Right lobe of liver (tissue), 6 donors: Measurements from ENCODE around the gene LRBA. TPM values are rescaled to one million over a fixed set of nuclear protein-coding genes. Genes with fewer than 3 reads are reported as not detected.

Experiments used
- ATAC-seq, 4 donors: fragments of 200-7000 bp; cut with Tn5 transposase; one replicate each; pipeline ENCODE4 v1.9.1; 2020; ENCODE audit warnings: mild to moderate bottlenecking in 4 of 4, moderate library complexity in 4 of 4
- DNase-seq, 3 donors: peaks; one replicate each; pipeline ENCODE4 v3.0.0-alpha.2; 2020
- H3K27ac ChIP-seq, 3 donors: fragments of 200-600 bp; one replicate each; pipeline ENCODE4 v1.8.0; 2022
- H3K27me3 ChIP-seq, 2 donors: fragments of 200-600 bp; one replicate each; pipeline ENCODE4 v1.8.0; 2022
- H3K36me3 ChIP-seq, 4 donors: fragments of 200-600 bp; sonication (generic) in 1 of 4; one replicate each; pipeline versions ENCODE4 v1.5.1 to v1.8.0; 2017 to 2022; ENCODE audit warnings: control low read depth in 1 of 4
- H3K4me1 ChIP-seq, 4 donors: fragments of 200-600 bp; sonication (generic) in 1 of 4; one replicate each; pipeline versions ENCODE4 v1.5.1 to v1.8.0; 2017 to 2022; ENCODE audit warnings: control low read depth in 1 of 4
- H3K4me3 ChIP-seq, 3 donors: fragments of 200-600 bp; one replicate each; pipeline ENCODE4 v1.8.0; 2022
- H3K9me3 ChIP-seq, 4 donors: fragments of 200-600 bp; sonication (generic) in 1 of 4; one replicate each; pipeline versions ENCODE4 v1.5.1 to v1.8.0; 2017 to 2022; ENCODE audit warnings: control low read depth in 1 of 4
- CTCF ChIP-seq, 4 donors: fragments of 200-600 bp in 3 of 4; fragments of 450-650 bp in 1 of 4; IDR thresholded peaks; one replicate each; pipeline versions ENCODE4 v1.5.1 to v1.8.0; 2016 to 2022; ENCODE audit warnings: antibody characterized with exemption in 4 of 4, mild to moderate bottlenecking in 2 of 4
- POLR2A ChIP-seq: fragments of 450-650 bp; IDR thresholded peaks from one replicate; pipeline ENCODE4 v1.6.1; 2017; ENCODE audit warnings: antibody characterized with exemption, mild to moderate bottlenecking
- WGBS: methylation state at CpG from one replicate; pipeline ENCODE4 v1.1.6; 2018; ENCODE audit warnings: low coverage, low lambda C conversion rate; ENCODE audit not compliant: insufficient coverage; ENCODE audit errors: missing lambda C conversion rate; 5-methylcytosine and 5-hydroxymethylcytosine counted together
- intact Hi-C, 2 donors: fragments of 100-400 bp; cut with DNase I; formaldehyde crosslinking; loops; one replicate each; pipeline versions ENCODE4 v1.11.2 to v1.14.1; 2022
- total RNA-seq, 6 experiments: library from RNA; depleted of rRNA in 2 of 6; stranded (reverse); fragments of >200 nt in 2 of 6; fragmentation: NEBNext Ultra II Directional in 3 of 6; extraction: Animal tissue kit (Norgen Biotek cat#: 25700) in 3 of 6; gene quantifications; one replicate each; pipeline versions ENCODE4 v1.1.0 to v1.2.4, GENCODE V29; 2016 to 2023
- donor health status: DM: no; HTN: yes; CAD: no.
- donor health status: DM: no; HTN: no; CAD: no.
- donor health status: DM: no; HTN: no; CAD: no.
- donor health status: DM: no; HTN: yes; CAD: no.
- donor health status: DM: no; HTN: yes; CAD: no.

LRBA gene
- total RNA-seq, 6 experiments from 2014 or later, result 18.9 to 48.1 (median 24.5) TPM

GRCh38 chr4:150462743-150463142 lies 552.3 kb downstream of the LRBA start:
- Histone ChIP-seq H3K4me3 (no peak overlapping the region), H3K36me3 (no peaks in the 10 kb centered on the region), H3K9me3 (no peaks in the 10 kb centered on the region), H3K4me1 (no peaks in the 10 kb centered on the region), H3K27me3 (no peaks in the 10 kb centered on the region), H3K27ac (no peak overlapping the region)
- no peak for TF ChIP-seq POLR2A
- ATAC-seq (peak in 1 of 4 donors; percentile 35), DNase-seq (no peak)
- WGBS, result 61% methylated on average over 2 of the region's 2 CpGs
- intact Hi-C loops, result no loop called here

GRCh38 chr4:150461957-150462356 lies 553.1 kb downstream of the LRBA start:
- no peaks in the 10 kb centered on the region for H3K4me1 ChIP-seq
- no peaks in the 10 kb centered on the region for H3K36me3 ChIP-seq
- no peak for DNase-seq
- intact Hi-C loops, result no loop called here
- no peaks in the 10 kb centered on the region for H3K27me3 ChIP-seq
- H3K4me3 ChIP-seq, result no peak overlapping the region
- no peak for ATAC-seq
- no peaks in the 10 kb centered on the region for H3K9me3 ChIP-seq
- 100% methylated on average over 1 of the region's 1 CpG for WGBS
- no peak for TF ChIP-seq CTCF (IDR thresholded peaks at IDR 0.05)
- H3K27ac ChIP-seq, result no peak overlapping the region

- 79% methylated on average over 1 of the region's 1 CpG for WGBS
- Histone ChIP-seq H3K9me3 (no peaks in the 10 kb centered on the region), H3K27ac (no peak overlapping the region), H3K27me3 (no peaks in the 10 kb centered on the region), H3K4me3 (no peak overlapping the region), H3K36me3 (no peaks in the 10 kb centered on the region), H3K4me1 (no peaks in the 10 kb centered on the region)
- DNase-seq (no peak), ATAC-seq (no peak)
- intact Hi-C loops, result no loop called here
- TF ChIP-seq CTCF (IDR thresholded peaks at IDR 0.05), result no peak
- TF ChIP-seq POLR2A, result no peak
Measured at GRCh38 chr4:150457802-150458201, 557.3 kb downstream of the LRBA start.

GRCh38 chr4:150451883-150452282 lies 563.2 kb downstream of the LRBA start:
- no peak for DNase-seq
- Histone ChIP-seq H3K27me3 (no peaks in the 10 kb centered on the region), H3K27ac (no peak overlapping the region), H3K36me3 (no peaks in the 10 kb centered on the region), H3K4me1 (no peaks in the 10 kb centered on the region), H3K4me3 (no peak overlapping the region), H3K9me3 (no peaks in the 10 kb centered on the region)
- intact Hi-C loops, result no loop called here
- no peak for ATAC-seq
- 77% methylated on average over 3 of the region's 3 CpGs for WGBS
- no peak for TF ChIP-seq POLR2A
- no peak for TF ChIP-seq CTCF (IDR thresholded peaks at IDR 0.05)

GRCh38 chr4:150447356-150447755 lies 567.7 kb downstream of the LRBA start:
- H3K27me3 ChIP-seq, result no peaks in the 10 kb centered on the region
- intact Hi-C loops, result no loop called here
- H3K4me3 ChIP-seq, result no peak overlapping the region
- TF ChIP-seq POLR2A, result no peak
- H3K4me1 ChIP-seq, result no peaks in the 10 kb centered on the region
- ATAC-seq (no peak), DNase-seq (no peak)
- no peaks in the 10 kb centered on the region for H3K36me3 ChIP-seq
- H3K27ac ChIP-seq, result no peak overlapping the region
- H3K9me3 ChIP-seq, result no peaks in the 10 kb centered on the region
- 82% methylated on average over 1 of the region's 1 CpG for WGBS

GRCh38 chr4:150439451-150439933 lies 575.6 kb downstream of the LRBA start:
- ATAC-seq (no peak), DNase-seq (no peak)
- Histone ChIP-seq H3K27me3 (no peaks in the 10 kb centered on the region), H3K4me3 (no peak overlapping the region), H3K9me3 (no peaks in the 10 kb centered on the region), H3K4me1 (no peaks in the 10 kb centered on the region), H3K27ac (no peak overlapping the region), H3K36me3 (no peaks in the 10 kb centered on the region)
- intact Hi-C loops, result no loop called here
- TF ChIP-seq CTCF (IDR thresholded peaks at IDR 0.05), result no peak
- no peak for TF ChIP-seq POLR2A
- 94% methylated on average over 3 of the region's 3 CpGs for WGBS
